Common myeloid progenitor, CD34-positive (primary cell): ENCODE results near the gene PPP1R36.
A peak's percentile ranks its signal among the peaks of the same experiment; 100 is the strongest.

Experiments used
- CTCF ChIA-PET: fragments of 350-600 bp; sonication (Branson Sonifier 250); formaldehyde crosslinking; loops from one replicate; lab custom pipeline; 2021; ENCODE audit warnings: antibody characterized with exemption; lab: Charles Lee
- POLR2A ChIA-PET: fragments of 350-600 bp; sonication (Branson Sonifier 250); formaldehyde crosslinking; loops from one replicate; lab custom pipeline; 2021; ENCODE audit warnings: antibody characterized with exemption; lab: Charles Lee
- DNase-seq, 3 donors: peaks; one replicate each; pipeline versions ENCODE4 v3.0.0 to v3.0.0-alpha.2; 2013
- H3K27ac ChIP-seq, 2 experiments: 1 replicate in 1 of 2; 2 replicates in 1 of 2; pipeline ENCODE4 v1.7.0; 2013; ENCODE audit warnings: inconsistent platforms in 2 of 2, low read length in 2 of 2, mild to moderate bottlenecking in 2 of 2, low read depth in 1 of 2, moderate library complexity in 1 of 2; ENCODE audit not compliant: severe bottlenecking in 2 of 2, insufficient read depth in 1 of 2, poor library complexity in 1 of 2
- H3K27me3 ChIP-seq, 5 experiments: replicated peaks in 2 of 5; 1 replicate in 3 of 5; 2 replicates in 2 of 5; pipeline versions ENCODE4 v1.6.1 to v1.7.0; 2013; ENCODE audit warnings: low read length in 4 of 5, mild to moderate bottlenecking in 2 of 5, moderate library complexity in 2 of 5, inconsistent platforms in 1 of 5; ENCODE audit not compliant: insufficient read depth in 5 of 5, control insufficient read depth in 4 of 5
- H3K36me3 ChIP-seq, 4 experiments: 1 replicate in 2 of 4; 2 replicates in 2 of 4; pipeline versions ENCODE4 v1.6.1 to v1.7.0; 2013; ENCODE audit warnings: low read length in 3 of 4, control low read depth in 1 of 4, mild to moderate bottlenecking in 1 of 4; ENCODE audit not compliant: control insufficient read depth in 4 of 4, insufficient read depth in 4 of 4
- H3K4me1 ChIP-seq, 4 experiments: 1 replicate in 3 of 4; 2 replicates in 1 of 4; pipeline versions ENCODE4 v1.6.1 to v1.7.1; 2013; ENCODE audit warnings: low read length in 3 of 4, mild to moderate bottlenecking in 3 of 4, control low read depth in 1 of 4, inconsistent platforms in 1 of 4, moderate library complexity in 1 of 4; ENCODE audit not compliant: control insufficient read depth in 4 of 4, insufficient read depth in 4 of 4; ENCODE audit errors: control extremely low read depth in 1 of 4
- H3K4me3 ChIP-seq, 7 experiments: 1 replicate in 4 of 7; 2 replicates in 3 of 7; pipeline versions ENCODE4 v1.5.1 to v1.7.0; 2013; ENCODE audit warnings: mild to moderate bottlenecking in 7 of 7, low read length in 6 of 7, moderate library complexity in 6 of 7, inconsistent platforms in 2 of 7, low read depth in 2 of 7, control low read depth in 1 of 7; ENCODE audit not compliant: insufficient read depth in 4 of 7, control insufficient read depth in 1 of 7; ENCODE audit errors: extremely low read depth in 1 of 7
- H3K9me3 ChIP-seq, 5 experiments: 1 replicate in 4 of 5; 2 replicates in 1 of 5; pipeline versions ENCODE4 v1.6.1 to v1.7.1; 2013; ENCODE audit warnings: low read length in 4 of 5, mild to moderate bottlenecking in 2 of 5, inconsistent platforms in 1 of 5, low read depth in 1 of 5, moderate library complexity in 1 of 5; ENCODE audit not compliant: control insufficient read depth in 4 of 5, insufficient read depth in 2 of 5; ENCODE audit errors: control extremely low read depth in 1 of 5
- WGBS: methylation state at CpG from one replicate; pipeline ENCODE4 v1.1.5; 2013; ENCODE audit not compliant: insufficient coverage; 5-methylcytosine and 5-hydroxymethylcytosine counted together

Gene PPP1R36

GRCh38 chr14:64508215-64508776 lies 41.5 kb upstream of the PPP1R36 start:
- no peak overlapping the region for H3K4me3 ChIP-seq
- no peaks in the 10 kb centered on the region for H3K9me3 ChIP-seq
- DNase-seq = peak in 2 of 3 donors; percentile 63 to 75
- H3K27ac ChIP-seq = no peak overlapping the region
- ChIA-PET POLR2A (no interaction called here), CTCF (interaction anchor here (0.7 to 1.6 kb wide), 3 partner anchors 10 to 42 kb away, joined by 3 to 5 read pairs (median 3); no protein-coding TSS in a partner anchor)
- WGBS = 40% methylated on average over 1 of the region's 1 CpG
- no peaks in the 10 kb centered on the region for H3K36me3 ChIP-seq
- H3K4me1 ChIP-seq = peaks cover 24 to 62% (median 53%) of the 10 kb centered on the region in 4 experiments
- no peaks in the 10 kb centered on the region for H3K27me3 ChIP-seq

GRCh38 chr14:64509036-64509435 lies 40.7 kb upstream of the PPP1R36 start:
- ChIA-PET CTCF (interaction anchor here (0.7 to 1.6 kb wide), 8 partner anchors 9 to 43 kb away, joined by 3 to 5 read pairs (median 3); no protein-coding TSS in a partner anchor), POLR2A (no interaction called here)
- no peak for DNase-seq
- no peaks in the 10 kb centered on the region for H3K9me3 ChIP-seq
- H3K27ac ChIP-seq = peak overlapping the region in 1 of 2 experiments; percentile 6
- WGBS = 100% methylated on average over 3 of the region's 8 CpGs
- no peaks in the 10 kb centered on the region for H3K27me3 ChIP-seq
- no peak overlapping the region for H3K4me3 ChIP-seq
- no peaks in the 10 kb centered on the region for H3K36me3 ChIP-seq
- H3K4me1 ChIP-seq = peaks cover 24 to 61% (median 53%) of the 10 kb centered on the region in 4 experiments

GRCh38 chr14:64510825-64511671 lies 38.7 kb upstream of the PPP1R36 start:
- Histone ChIP-seq H3K27ac (peak overlapping the region in 1 of 2 experiments; percentile 38), H3K27me3 (no peaks in the 10 kb centered on the region), H3K4me3 (peak overlapping the region in 1 of 7 experiments; percentile 37), H3K36me3 (no peaks in the 10 kb centered on the region), H3K4me1 (peaks cover 19 to 53% (median 46%) of the 10 kb centered on the region in 4 experiments), H3K9me3 (no peaks in the 10 kb centered on the region)
- WGBS = no CpG with 5 or more reads among the region's 4 CpGs
- ChIA-PET POLR2A (interaction anchor here (0.6 kb wide), 1 partner anchor 329 kb away, joined by 3 read pairs; no protein-coding TSS in a partner anchor), CTCF (interaction anchor here (1.0 to 2.2 kb wide), 14 partner anchors 8 to 126 kb away, joined by 3 to 14 read pairs (median 4); no protein-coding TSS in a partner anchor)
- DNase-seq = peak; percentile 73 to 80 (median 74)

DNA sequence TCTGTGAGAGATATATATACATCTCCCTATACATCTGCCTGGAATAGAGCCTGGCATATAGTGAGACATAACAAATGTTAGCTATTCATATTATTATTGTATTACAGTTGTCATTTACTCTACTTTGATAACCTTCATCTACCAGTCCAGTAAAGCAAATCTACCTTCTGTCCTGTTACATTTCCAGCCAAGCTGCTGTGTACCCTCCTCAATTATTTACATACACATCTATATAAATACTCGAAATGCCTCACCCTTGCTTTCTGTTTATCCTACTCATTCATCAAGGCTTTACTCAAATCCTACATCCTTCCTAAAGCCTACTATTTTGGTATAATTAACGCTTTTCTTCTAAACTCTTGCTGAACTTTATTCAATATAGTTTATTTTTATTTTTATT lies 36.5 kb upstream of the PPP1R36 start:
- Histone ChIP-seq H3K4me1 (peaks cover 9 to 32% (median 28%) of the 10 kb centered on the region in 4 experiments), H3K9me3 (no peaks in the 10 kb centered on the region), H3K27ac (no peak overlapping the region), H3K27me3 (no peaks in the 10 kb centered on the region), H3K36me3 (peaks cover 0 to 2% (median 0%) of the 10 kb centered on the region in 4 experiments), H3K4me3 (no peak overlapping the region)
- ChIA-PET CTCF (no interaction called here), POLR2A (interaction anchor here (0.5 kb wide), 1 partner anchor 222 kb away, joined by 3 read pairs; no protein-coding TSS in a partner anchor)
- DNase-seq = no peak
- WGBS = 100% methylated on average over 1 of the region's 2 CpGs

GRCh38 chr14:64515053-64515452 lies 34.7 kb upstream of the PPP1R36 start:
- ChIA-PET POLR2A (interaction anchor here (2.6 kb wide), 1 partner anchor 10 kb away, joined by 8 read pairs; the partner anchor contains the start of gene ZBTB1), CTCF (interaction anchor here (1.0 to 1.2 kb wide), 5 partner anchors 11 to 122 kb away, joined by 3 to 5 read pairs (median 4); partner anchors contain the start of gene ZBTB25)
- H3K9me3 ChIP-seq = no peaks in the 10 kb centered on the region
- DNase-seq = no peak
- WGBS = no CpG with 5 or more reads among the region's 1 CpG
- peaks cover 0 to 2% (median 0%) of the 10 kb centered on the region in 4 experiments for H3K36me3 ChIP-seq
- no peaks in the 10 kb centered on the region for H3K27me3 ChIP-seq
- H3K4me3 ChIP-seq = no peak overlapping the region
- H3K4me1 ChIP-seq = peaks cover 7 to 21% (median 18%) of the 10 kb centered on the region in 4 experiments
- H3K27ac ChIP-seq = no peak overlapping the region

DNA sequence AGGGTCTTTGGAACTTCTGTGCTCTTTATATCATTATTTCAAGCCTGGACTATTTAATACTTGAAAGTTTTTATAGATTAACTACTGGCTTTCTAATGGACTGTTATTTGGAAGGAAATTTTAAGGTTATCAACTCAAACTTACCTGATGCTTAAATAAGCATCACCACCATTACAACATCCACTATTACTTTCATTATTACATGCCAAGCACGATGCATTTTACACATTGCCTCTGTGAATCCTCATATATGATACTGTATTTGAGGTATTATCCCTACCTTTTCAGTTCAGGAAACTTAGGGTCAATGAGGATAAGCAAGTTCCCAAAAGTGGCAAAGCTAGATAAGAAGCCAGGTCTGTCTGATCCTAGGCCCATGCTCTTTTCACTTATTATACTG lies 32.8 kb upstream of the PPP1R36 start:
- Histone ChIP-seq H3K4me3 (no peak overlapping the region), H3K27ac (no peak overlapping the region), H3K36me3 (peaks cover 0 to 9% (median 5%) of the 10 kb centered on the region in 4 experiments), H3K9me3 (no peaks in the 10 kb centered on the region), H3K4me1 (peaks cover 0 to 3% (median 0%) of the 10 kb centered on the region in 4 experiments), H3K27me3 (no peaks in the 10 kb centered on the region)
- DNase-seq = no peak
- no CpG with 5 or more reads among the region's 1 CpG for WGBS
- CTCF ChIA-PET = no interaction called here
- POLR2A ChIA-PET = no interaction called here
